ENCODE data around the gene HDAC6. TPM values are rescaled to one million over a fixed set of nuclear protein-coding genes. Genes with fewer than 3 reads are reported as not detected.

Gene HDAC6
- total and polyA plus RNA-seq, 12 donors: 45.1 to 303 (median 78.1) TPM

GRCh38 chrX:48831136-48831908, 29.5 kb downstream of the HDAC6 start:
- TF ChIP-seq CTCF (IDR thresholded peaks at IDR 0.05) (no peak), POLR2A (IDR thresholded peaks at IDR 0.05) (no peak)
- DNase-seq: no peak
- H3K9me3 ChIP-seq (replicated peaks in 1 of 3): no peaks in the 10 kb centered on the region
- H3K36me3 ChIP-seq (replicated peaks in 1 of 2): no peaks in the 10 kb centered on the region
- H3K27me3 ChIP-seq: peaks cover 53% of the 10 kb centered on the region
- H3K4me1 ChIP-seq (replicated peaks in 1 of 2): no peaks in the 10 kb centered on the region
- H3K27ac ChIP-seq: no peak overlapping the region
- H3K4me3 ChIP-seq: no peak overlapping the region
- whole genome bisulfite sequencing, 4 donors: 35 to 60% (median 50%) methylated on average over 1 to 58 of the region's 58 CpGs
- intact Hi-C loops (cut with DNase I): no loop called here

- Histone ChIP-seq H3K9me3 (replicated peaks in 1 of 3) (no peaks in the 10 kb centered on the region), H3K4me3 (no peak overlapping the region)
- peak in 1 of 7 donors; percentile 61 for DNase-seq
Measured at GRCh38 chrX:48831909-48832291, 30.0 kb downstream of the HDAC6 start.

GRCh38 chrX:48833542-48834138, 31.8 kb downstream of the HDAC6 start:
- DNase-seq: peak in 1 of 7 donors; percentile 53
- Histone ChIP-seq H3K9me3 (replicated peaks in 1 of 3) (no peaks in the 10 kb centered on the region), H3K27ac (peak overlapping the region in 1 of 5 donors; percentile 38), H3K4me3 (no peak overlapping the region), H3K36me3 (replicated peaks in 1 of 2) (no peaks in the 10 kb centered on the region), H3K4me1 (replicated peaks in 1 of 2) (no peaks in the 10 kb centered on the region), H3K27me3 (peaks cover 55% of the 10 kb centered on the region)
- no peak for TF ChIP-seq CTCF (IDR thresholded peaks at IDR 0.05)
- no peak for TF ChIP-seq POLR2A (IDR thresholded peaks at IDR 0.05)
- intact Hi-C loops (cut with DNase I): no loop called here
- WGBS, 4 donors: 30 to 54% (median 45%) methylated on average over 9 of the region's 9 CpGs

More at GRCh38 chrX:48831909-48832291, 30.0 kb downstream of the HDAC6 start:
- TF ChIP-seq CTCF (IDR thresholded peaks at IDR 0.05) (no peak), POLR2A (IDR thresholded peaks at IDR 0.05) (no peak)
- Histone ChIP-seq H3K27ac (no peak overlapping the region), H3K36me3 (replicated peaks in 1 of 2) (no peaks in the 10 kb centered on the region), H3K27me3 (peaks cover 49% of the 10 kb centered on the region), H3K4me1 (replicated peaks in 1 of 2) (no peaks in the 10 kb centered on the region)
- intact Hi-C loops (cut with DNase I): no loop called here
- WGBS, 4 donors: 2 to 50% (median 18%) methylated on average over 17 to 51 of the region's 57 CpGs

DNA sequence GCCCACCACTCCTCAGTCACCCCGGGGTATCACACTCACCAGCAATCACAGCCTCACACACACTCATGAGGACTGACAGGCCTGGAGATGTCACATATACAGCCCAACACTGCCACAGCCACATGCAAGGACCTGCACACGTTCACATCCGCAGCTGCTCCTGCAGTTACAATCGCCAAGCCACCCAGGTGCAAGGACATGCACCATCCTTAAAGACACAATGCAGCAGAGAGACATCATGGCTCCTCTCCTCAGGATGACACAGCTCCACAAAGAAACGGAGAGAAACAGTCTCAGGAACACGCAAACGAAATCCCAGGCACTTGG, 32.5 kb downstream of the HDAC6 start:
- WGBS, 4 donors: 13 to 43% (median 27%) methylated on average over 3 to 7 of the region's 7 CpGs
- Histone ChIP-seq H3K4me3 (no peak overlapping the region), H3K9me3 (replicated peaks in 1 of 3) (no peaks in the 10 kb centered on the region), H3K4me1 (replicated peaks in 1 of 2) (no peaks in the 10 kb centered on the region), H3K27me3 (peaks cover 51% of the 10 kb centered on the region), H3K27ac (peak overlapping the region in 1 of 5 donors; percentile 38), H3K36me3 (replicated peaks in 1 of 2) (no peaks in the 10 kb centered on the region)
- intact Hi-C loops (cut with DNase I): no loop called here
- DNase-seq: no peak
- no peak for TF ChIP-seq CTCF (IDR thresholded peaks at IDR 0.05)

All from adrenal gland (tissue), 12 donors.